Ovary (tissue), 3 donors: ENCODE data around the gene TRMT1.

Experiments
- EP300 ChIP-seq: sonication (generic); formaldehyde crosslinking; IDR thresholded peaks from one replicate; pipeline ENCODE4 v1.6.1; 2017; ENCODE audit warnings: antibody characterized with exemption
- TF ChIP-seq, protein P1 (sequence below), 3 donors: fragments of 450-650 bp in 2 of 3; fragments of 200-600 bp in 1 of 3; IDR thresholded peaks; one replicate each; pipeline versions ENCODE4 v1.5.1 to v1.8.0; 2016 to 2022; ENCODE audit warnings: antibody characterized with exemption in 3 of 3, mild to moderate bottlenecking in 1 of 3
- donor health status: DM: no; HTN: no; CAD: no.

DNA sequence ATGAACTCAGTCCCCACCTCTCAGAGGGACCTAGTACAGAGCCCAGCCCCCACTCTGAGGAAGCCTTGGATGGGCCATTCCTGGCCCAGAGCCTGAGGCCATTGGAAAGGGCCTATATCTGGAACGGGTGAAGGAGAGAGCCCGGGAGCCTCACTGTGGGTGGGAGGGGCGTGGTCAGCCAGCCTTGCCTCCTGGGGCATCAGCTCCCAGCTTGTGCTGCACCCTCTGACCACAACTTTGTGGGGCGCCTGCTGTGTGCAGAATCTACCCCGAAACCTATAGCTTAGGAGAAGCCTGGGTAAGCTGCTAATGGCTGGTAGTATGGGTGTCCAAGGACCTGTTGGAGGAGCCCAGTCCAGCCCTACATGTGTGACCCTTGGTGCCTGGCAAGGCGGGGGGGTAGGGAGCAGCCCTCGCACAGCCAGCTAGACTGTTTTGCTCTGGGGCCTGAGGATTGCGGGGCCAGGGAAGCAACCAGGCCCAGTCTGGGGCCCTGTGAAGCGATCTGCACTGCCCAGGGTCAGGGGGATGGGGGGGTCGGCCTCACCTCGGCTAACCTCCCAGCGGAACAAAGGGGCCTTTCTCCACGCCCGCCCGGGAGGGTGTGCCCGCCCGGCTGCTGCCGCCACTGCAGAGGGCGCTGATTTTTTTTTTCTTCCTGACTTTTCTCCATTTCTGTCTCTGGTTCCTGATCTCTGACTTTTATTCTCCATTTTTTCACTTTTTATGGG, 56.1 kb downstream of the TRMT1 start:
- TF ChIP-seq, protein P1, sequence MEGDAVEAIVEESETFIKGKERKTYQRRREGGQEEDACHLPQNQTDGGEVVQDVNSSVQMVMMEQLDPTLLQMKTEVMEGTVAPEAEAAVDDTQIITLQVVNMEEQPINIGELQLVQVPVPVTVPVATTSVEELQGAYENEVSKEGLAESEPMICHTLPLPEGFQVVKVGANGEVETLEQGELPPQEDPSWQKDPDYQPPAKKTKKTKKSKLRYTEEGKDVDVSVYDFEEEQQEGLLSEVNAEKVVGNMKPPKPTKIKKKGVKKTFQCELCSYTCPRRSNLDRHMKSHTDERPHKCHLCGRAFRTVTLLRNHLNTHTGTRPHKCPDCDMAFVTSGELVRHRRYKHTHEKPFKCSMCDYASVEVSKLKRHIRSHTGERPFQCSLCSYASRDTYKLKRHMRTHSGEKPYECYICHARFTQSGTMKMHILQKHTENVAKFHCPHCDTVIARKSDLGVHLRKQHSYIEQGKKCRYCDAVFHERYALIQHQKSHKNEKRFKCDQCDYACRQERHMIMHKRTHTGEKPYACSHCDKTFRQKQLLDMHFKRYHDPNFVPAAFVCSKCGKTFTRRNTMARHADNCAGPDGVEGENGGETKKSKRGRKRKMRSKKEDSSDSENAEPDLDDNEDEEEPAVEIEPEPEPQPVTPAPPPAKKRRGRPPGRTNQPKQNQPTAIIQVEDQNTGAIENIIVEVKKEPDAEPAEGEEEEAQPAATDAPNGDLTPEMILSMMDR (IDR thresholded peaks at IDR 0.05), result no peak
- TF ChIP-seq EP300, result no peak
